Brain microvascular endothelial cell (primary cell): ENCODE measurements around the gene CDKN2D.

Experiments used
- DNase-seq: peaks from one replicate; pipeline ENCODE4 v3.0.0-alpha.2; 2020
- H3K27ac ChIP-seq: fragments of 250-450 bp; sonication (Bioruptor Pico); 2 replicates; pipeline ENCODE4 v1.5.1; 2020; ENCODE audit warnings: mild to moderate bottlenecking, moderate library complexity
- H3K27me3 ChIP-seq: fragments of 250-450 bp; sonication (Bioruptor Pico); replicated peaks from 2 replicates; pipeline ENCODE4 v1.5.1; 2020; ENCODE audit warnings: mild to moderate bottlenecking
- H3K36me3 ChIP-seq: fragments of 250-450 bp; sonication (Bioruptor Pico); replicated peaks from 2 replicates; pipeline ENCODE4 v1.5.1; 2020; ENCODE audit warnings: mild to moderate bottlenecking
- H3K4me3 ChIP-seq: 2 replicates; pipeline ENCODE4 v1.5.1; 2011; ENCODE audit warnings: low read depth, mild to moderate bottlenecking, control low read depth, low read length, moderate library complexity
- in situ Hi-C: cut with HindIII; loops from 2 replicates; pipeline ENCODE4 v1.10.0; 2017; ENCODE audit warnings: low sequenced_read_pairs, low pct_ligation_motif_present
- TF ChIP-seq, protein P1 (sequence below): IDR thresholded peaks from 2 replicates; pipeline ENCODE4 v1.5.1; 2011; ENCODE audit warnings: low read depth, mild to moderate bottlenecking, moderate library complexity, low read length, control low read depth, inconsistent platforms; ENCODE audit errors: missing control alignments

The CDKN2D gene

DNA sequence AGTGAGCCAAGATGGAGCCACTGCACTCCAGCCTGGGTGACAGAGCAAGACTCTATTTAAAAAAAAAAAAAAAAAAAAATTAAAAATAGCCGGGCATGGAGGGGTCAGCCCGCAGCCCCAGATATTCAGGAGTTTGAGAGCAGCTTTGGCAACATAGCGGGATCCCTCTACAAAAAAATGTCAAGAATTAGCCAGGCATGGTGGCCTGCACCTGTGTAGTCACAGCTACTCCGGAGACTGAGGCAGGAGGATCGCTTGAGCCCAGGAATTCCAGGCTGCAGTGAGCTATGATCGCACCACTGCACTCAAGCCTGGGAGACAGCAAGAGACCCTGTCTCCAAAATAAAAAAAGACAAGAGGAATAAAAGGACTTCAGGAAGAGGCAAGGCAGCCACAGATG lies 17.6 kb upstream of the CDKN2D start:
- no peak for DNase-seq
- TF ChIP-seq, protein P1, sequence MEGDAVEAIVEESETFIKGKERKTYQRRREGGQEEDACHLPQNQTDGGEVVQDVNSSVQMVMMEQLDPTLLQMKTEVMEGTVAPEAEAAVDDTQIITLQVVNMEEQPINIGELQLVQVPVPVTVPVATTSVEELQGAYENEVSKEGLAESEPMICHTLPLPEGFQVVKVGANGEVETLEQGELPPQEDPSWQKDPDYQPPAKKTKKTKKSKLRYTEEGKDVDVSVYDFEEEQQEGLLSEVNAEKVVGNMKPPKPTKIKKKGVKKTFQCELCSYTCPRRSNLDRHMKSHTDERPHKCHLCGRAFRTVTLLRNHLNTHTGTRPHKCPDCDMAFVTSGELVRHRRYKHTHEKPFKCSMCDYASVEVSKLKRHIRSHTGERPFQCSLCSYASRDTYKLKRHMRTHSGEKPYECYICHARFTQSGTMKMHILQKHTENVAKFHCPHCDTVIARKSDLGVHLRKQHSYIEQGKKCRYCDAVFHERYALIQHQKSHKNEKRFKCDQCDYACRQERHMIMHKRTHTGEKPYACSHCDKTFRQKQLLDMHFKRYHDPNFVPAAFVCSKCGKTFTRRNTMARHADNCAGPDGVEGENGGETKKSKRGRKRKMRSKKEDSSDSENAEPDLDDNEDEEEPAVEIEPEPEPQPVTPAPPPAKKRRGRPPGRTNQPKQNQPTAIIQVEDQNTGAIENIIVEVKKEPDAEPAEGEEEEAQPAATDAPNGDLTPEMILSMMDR = no peak
- no peaks in the 10 kb centered on the region for H3K36me3 ChIP-seq
- peaks cover 12% of the 10 kb centered on the region for H3K27me3 ChIP-seq
- in situ Hi-C loops = no loop called here
- H3K4me3 ChIP-seq = no peak overlapping the region
- no peak overlapping the region for H3K27ac ChIP-seq

DNA sequence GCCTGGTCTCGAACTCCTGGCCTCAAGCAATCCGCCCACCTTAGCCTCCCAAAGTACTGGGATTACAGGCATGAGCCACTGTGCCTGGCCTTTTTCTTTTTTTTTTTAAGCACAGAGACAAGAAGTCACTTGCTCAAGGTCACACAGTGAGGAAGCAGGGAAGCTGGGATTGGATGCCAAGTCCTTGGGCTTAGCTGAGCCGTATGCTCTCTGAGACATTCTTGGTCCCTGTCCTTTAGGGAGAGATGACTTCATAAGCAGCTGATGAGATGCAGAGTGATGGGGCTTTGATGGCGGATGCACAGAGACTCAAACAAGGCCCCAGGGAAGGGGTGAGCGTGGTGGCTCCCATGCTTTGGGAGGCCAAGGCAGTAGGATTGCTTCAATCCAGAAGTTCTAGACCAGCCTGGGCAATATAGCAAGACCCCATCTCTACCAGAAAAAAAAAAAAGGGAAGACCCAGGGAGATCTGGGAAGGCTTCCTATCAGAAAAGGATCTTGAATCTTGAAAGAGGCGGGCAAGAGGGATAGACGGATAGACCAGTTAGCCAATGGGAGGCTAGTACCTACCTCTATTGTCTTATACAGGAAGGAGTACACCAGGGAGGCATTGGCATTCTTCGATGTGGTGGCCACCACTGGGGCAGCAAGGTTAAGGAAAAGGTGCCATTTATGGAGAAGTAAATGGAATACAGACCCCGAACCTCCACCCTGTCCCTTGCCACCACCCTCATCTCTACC lies 14.4 kb upstream of the CDKN2D start:
- no peak for DNase-seq
- TF ChIP-seq, protein P1 = no peak
- in situ Hi-C loops = no loop called here
- Histone ChIP-seq H3K27ac (no peak overlapping the region), H3K4me3 (no peak overlapping the region), H3K27me3 (peaks cover 12% of the 10 kb centered on the region), H3K36me3 (no peaks in the 10 kb centered on the region)

DNA sequence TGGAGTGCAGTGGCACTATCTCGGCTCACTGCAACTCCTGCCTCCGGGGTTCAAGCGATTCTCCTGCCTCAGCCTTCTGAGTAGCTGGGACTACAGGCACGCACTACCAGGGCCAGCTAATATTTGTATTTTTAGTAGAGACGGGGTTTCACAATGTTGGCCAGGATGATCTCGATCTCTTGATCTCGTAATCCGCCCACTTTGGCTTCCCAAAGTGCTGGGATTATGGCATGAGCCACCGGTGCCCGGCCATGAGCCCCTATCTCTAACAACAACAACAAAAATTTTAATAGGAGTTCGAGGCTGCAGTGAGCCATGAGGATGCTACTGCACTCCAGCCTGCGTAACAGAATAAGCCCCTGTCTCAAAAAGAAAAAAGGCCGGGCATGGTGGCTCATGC lies 13.3 kb upstream of the CDKN2D start:
- Histone ChIP-seq H3K4me3 (no peak overlapping the region), H3K27ac (no peak overlapping the region), H3K36me3 (no peaks in the 10 kb centered on the region), H3K27me3 (peaks cover 6% of the 10 kb centered on the region)
- DNase-seq = no peak
- TF ChIP-seq, protein P1 = no peak
- in situ Hi-C loops = no loop called here

DNA sequence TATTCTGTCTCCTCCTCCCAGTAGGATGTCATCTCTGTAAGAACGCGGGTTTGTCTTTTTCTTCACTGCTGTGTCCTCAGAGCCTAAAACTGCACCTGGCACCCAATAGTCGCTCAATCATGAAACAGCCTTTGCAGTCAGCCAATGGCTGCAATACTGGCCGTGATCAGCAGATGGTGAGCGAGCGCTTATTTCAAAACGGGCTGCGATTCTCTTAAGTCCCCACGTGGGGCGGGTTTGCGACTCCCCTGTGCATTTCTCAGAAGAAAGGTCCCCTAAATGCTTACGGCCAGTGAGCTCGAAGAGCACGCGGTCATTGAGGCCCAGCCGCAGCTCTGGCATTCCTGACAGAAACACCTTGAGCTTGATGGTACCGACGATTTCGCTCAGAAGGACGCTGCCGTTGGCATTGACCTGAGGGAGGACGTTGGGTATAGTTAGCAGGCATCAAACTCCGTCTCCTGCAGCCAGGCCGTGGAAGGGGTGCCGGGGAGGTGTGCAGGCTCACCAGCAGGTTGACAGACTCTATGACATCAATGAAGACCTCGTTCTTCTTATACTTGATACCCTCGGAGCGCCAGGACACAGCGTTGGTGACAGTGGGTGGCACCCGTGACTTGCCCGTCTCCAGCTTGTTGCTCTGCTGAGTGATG lies 12.3 kb upstream of the CDKN2D start:
- TF ChIP-seq, protein P1 = peak; percentile 100
- in situ Hi-C loops = no loop called here

DNA sequence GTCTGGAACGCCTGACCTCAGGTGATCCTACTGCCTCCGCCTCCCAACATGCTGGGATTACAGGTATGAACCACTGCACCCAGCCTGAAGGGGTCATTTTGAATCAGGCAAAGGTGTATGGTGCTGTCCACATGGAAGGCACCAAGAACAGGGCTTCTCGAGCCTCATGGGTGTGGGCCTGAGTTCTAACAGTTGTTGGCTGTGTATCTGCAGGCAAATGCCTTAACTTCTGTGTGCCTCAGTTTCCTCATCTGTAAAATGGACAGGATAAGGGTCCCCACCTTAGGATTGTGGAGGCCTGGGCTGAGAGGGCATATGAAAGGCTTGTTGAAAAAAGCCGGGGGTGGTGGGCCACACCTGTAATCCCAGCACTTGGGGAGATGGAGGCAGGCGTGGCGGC lies 9.2 kb upstream of the CDKN2D start:
- no peaks in the 10 kb centered on the region for H3K27me3 ChIP-seq

More for the DNA sequence above, 12.3 kb upstream of the CDKN2D start:
- Histone ChIP-seq H3K4me3 (no peak overlapping the region), H3K27ac (no peak overlapping the region), H3K36me3 (no peaks in the 10 kb centered on the region), H3K27me3 (no peaks in the 10 kb centered on the region)
- DNase-seq = peak; percentile 86

More for the DNA sequence above, 9.2 kb upstream of the CDKN2D start:
- no peaks in the 10 kb centered on the region for H3K36me3 ChIP-seq
- no peak overlapping the region for H3K4me3 ChIP-seq
- H3K27ac ChIP-seq = no peak overlapping the region
- TF ChIP-seq, protein P1 = no peak
- in situ Hi-C loops = no loop called here
- no peak for DNase-seq
